H1 (cell line): ENCODE data around the gene IKZF1. TPM values are rescaled to one million over a fixed set of nuclear protein-coding genes. Genes with fewer than 3 reads are reported as not detected.

Experiments
- CTCF ChIA-PET: fragments of 300-600 bp; sonication (Branson Sonifier 250); formaldehyde crosslinking; loops from one replicate; lab custom pipeline; 2021; ENCODE audit not compliant: partially characterized antibody; lab: Charles Lee
- POLR2A ChIA-PET: fragments of 300-600 bp; sonication (Branson Sonifier 250); formaldehyde crosslinking; loops from one replicate; lab custom pipeline; 2021; ENCODE audit warnings: inconsistent platforms; ENCODE audit not compliant: partially characterized antibody; lab: Charles Lee
- DNase-seq, 2 experiments: peaks; one replicate each; pipeline versions ENCODE4 v3.0.0 to v3.0.0-alpha.2; 2010 to 2022; ENCODE audit warnings: low spot score in 2 of 2, low read depth in 1 of 2, mixed read lengths in 1 of 2
- FAIRE-seq: peaks from 2 replicates; lab custom pipeline; 2011; peaks lifted over from hg19 to GRCh38; lab: Jason Lieb, UNC
- H2AFZ ChIP-seq: 2 replicates; pipeline ENCODE4 v1.8.1; 2012; ENCODE audit warnings: low read length, inconsistent platforms
- H2AK5ac ChIP-seq: 2 replicates; pipeline ENCODE4 v1.6.1; 2013; ENCODE audit warnings: low read depth, low read length
- H2BK120ac ChIP-seq: replicated peaks from 2 replicates; pipeline ENCODE3; 2013; ENCODE audit warnings: low read depth, low read length, inconsistent platforms
- H2BK12ac ChIP-seq: 2 replicates; pipeline ENCODE4 v1.6.1; 2013; ENCODE audit warnings: low read depth, low read length
- H2BK15ac ChIP-seq: 2 replicates; pipeline ENCODE4 v1.6.1; 2013; ENCODE audit warnings: low read length
- H2BK20ac ChIP-seq: 2 replicates; pipeline ENCODE4 v1.6.1; 2013; ENCODE audit warnings: low read length
- H2BK5ac ChIP-seq: 2 replicates; pipeline ENCODE4 v1.6.1; 2013; ENCODE audit warnings: low read depth, low read length
- H3K14ac ChIP-seq: 2 replicates; pipeline ENCODE4 v1.6.1; 2013; ENCODE audit warnings: inconsistent platforms; ENCODE audit not compliant: insufficient read length
- H3K18ac ChIP-seq: 2 replicates; pipeline ENCODE4 v1.6.1; 2013; ENCODE audit warnings: low read length; ENCODE audit errors: extremely low read depth
- H3K23ac ChIP-seq: 2 replicates; pipeline ENCODE4 v1.6.1; 2013; ENCODE audit warnings: inconsistent platforms; ENCODE audit not compliant: insufficient read length
- H3K23me2 ChIP-seq: 2 replicates; pipeline ENCODE4 v1.6.1; 2013; ENCODE audit warnings: low read depth, low read length
- H3K27ac ChIP-seq: 2 replicates; pipeline ENCODE4 v1.6.1; 2011; ENCODE audit warnings: low read depth, low read length, inconsistent platforms
- H3K27me3 ChIP-seq, 4 experiments: replicated peaks in 1 of 4; 1 replicate in 1 of 4; 2 replicates in 3 of 4; pipeline versions ENCODE4 v1.6.1 to v1.8.1; 2011 to 2013; ENCODE audit warnings: low read length in 3 of 4, mild to moderate bottlenecking in 3 of 4, inconsistent platforms in 2 of 4, mixed read lengths in 2 of 4, moderate library complexity in 1 of 4; ENCODE audit not compliant: control insufficient read depth in 3 of 4, insufficient read depth in 3 of 4; ENCODE audit errors: extremely low read depth in 1 of 4
- H3K36me3 ChIP-seq, 4 experiments: 2 replicates each; pipeline versions ENCODE4 v1.6.1 to v1.8.1; 2011 to 2013; ENCODE audit warnings: mild to moderate bottlenecking in 4 of 4, low read length in 3 of 4, moderate library complexity in 2 of 4, control low read depth in 1 of 4, inconsistent platforms in 1 of 4; ENCODE audit not compliant: insufficient read depth in 4 of 4, control insufficient read depth in 2 of 4
- H3K4ac ChIP-seq: replicated peaks from 2 replicates; pipeline ENCODE3; 2013; ENCODE audit warnings: low read length, low read depth, mixed read lengths, inconsistent platforms; ENCODE audit not compliant: insufficient read length
- H3K4me1 ChIP-seq, 4 experiments: replicated peaks in 1 of 4; 1 replicate in 1 of 4; 2 replicates in 3 of 4; pipeline versions ENCODE4 v1.6.1 to v1.8.1; 2011 to 2013; ENCODE audit warnings: low read length in 3 of 4, inconsistent platforms in 2 of 4, mixed read lengths in 1 of 4; ENCODE audit not compliant: insufficient read depth in 4 of 4, control insufficient read depth in 3 of 4
- H3K4me2 ChIP-seq, 2 experiments: 2 replicates each; pipeline versions ENCODE4 v1.6.1 to v1.8.1; 2011 to 2013; ENCODE audit warnings: low read depth in 2 of 2, low read length in 2 of 2, control low read depth in 1 of 2, inconsistent platforms in 1 of 2, mild to moderate bottlenecking in 1 of 2; ENCODE audit not compliant: insufficient read depth in 1 of 2
- H3K4me3 ChIP-seq, 4 experiments: fragments of 200-600, 300-600 bp in 1 of 4; sonication (generic), shearing (Covaris generic), sonication (Bioruptor Twin) in 1 of 4; 2 replicates each; pipeline versions ENCODE4 v1.5.1 to v1.8.1; 2011 to 2016; ENCODE audit warnings: low read length in 4 of 4, low read depth in 3 of 4, control low read depth in 2 of 4, inconsistent platforms in 2 of 4, mild to moderate bottlenecking in 2 of 4, mixed read lengths in 1 of 4, moderate library complexity in 1 of 4; ENCODE audit not compliant: insufficient read depth in 2 of 4; ENCODE audit errors: extremely low read depth in 1 of 4
- H3K56ac ChIP-seq: replicated peaks from 2 replicates; pipeline ENCODE3; 2013; ENCODE audit warnings: low read depth, mild to moderate bottlenecking, mixed read lengths, low read length, inconsistent platforms; ENCODE audit not compliant: insufficient read length
- H3K79me1 ChIP-seq: 2 replicates; pipeline ENCODE4 v1.6.1; 2013; ENCODE audit warnings: low read depth, low read length, control low read depth
- H3K79me2 ChIP-seq, 2 experiments: 2 replicates each; pipeline versions ENCODE4 v1.6.1 to v1.8.1; 2012 to 2013; ENCODE audit warnings: low read length in 2 of 2, mild to moderate bottlenecking in 2 of 2, inconsistent platforms in 1 of 2; ENCODE audit not compliant: insufficient read depth in 2 of 2, control insufficient read depth in 1 of 2
- H3K9ac ChIP-seq, 4 experiments: replicated peaks in 1 of 4; 1 replicate in 1 of 4; 2 replicates in 3 of 4; pipeline versions ENCODE4 v1.6.1 to v1.8.1; 2011 to 2013; ENCODE audit warnings: low read depth in 3 of 4, low read length in 3 of 4, control low read depth in 2 of 4, mild to moderate bottlenecking in 2 of 4, moderate library complexity in 2 of 4, inconsistent platforms in 1 of 4; ENCODE audit errors: extremely low read depth in 1 of 4
- H3K9me3 ChIP-seq, 2 experiments: 2 replicates each; pipeline versions ENCODE4 v1.6.1 to v1.8.1; 2012 to 2013; ENCODE audit warnings: mild to moderate bottlenecking in 2 of 2, moderate library complexity in 2 of 2, control low read depth in 1 of 2, inconsistent platforms in 1 of 2, low read depth in 1 of 2, low read length in 1 of 2, mixed read lengths in 1 of 2; ENCODE audit not compliant: insufficient read depth in 2 of 2
- H4K20me1 ChIP-seq, 2 experiments: replicated peaks in 1 of 2; 2 replicates each; pipeline versions ENCODE3 to v1.8.1; 2011 to 2013; ENCODE audit warnings: inconsistent platforms in 2 of 2, low read length in 2 of 2, mild to moderate bottlenecking in 1 of 2; ENCODE audit not compliant: insufficient read depth in 2 of 2, control insufficient read depth in 1 of 2
- H4K5ac ChIP-seq: 2 replicates; pipeline ENCODE4 v1.6.1; 2013; ENCODE audit warnings: low read length, low read depth, mixed read lengths, inconsistent platforms; ENCODE audit not compliant: insufficient read length
- H4K8ac ChIP-seq: 2 replicates; pipeline ENCODE4 v1.8.0; 2013; ENCODE audit warnings: mild to moderate bottlenecking, moderate library complexity, low read length, inconsistent platforms; ENCODE audit not compliant: insufficient read depth; ENCODE audit errors: extremely low read depth
- H4K91ac ChIP-seq: replicated peaks from 2 replicates; pipeline ENCODE3; 2013; ENCODE audit warnings: low read length, mixed read lengths, inconsistent platforms; ENCODE audit not compliant: insufficient read length
- BACH1 ChIP-seq: IDR thresholded peaks from 2 replicates; pipeline ENCODE4 v1.6.1; 2012; ENCODE audit warnings: low read length, improper control_type of control experiment
- BCL11A ChIP-seq, 2 experiments: IDR thresholded peaks; one replicate each; pipeline ENCODE4 v1.6.1; 2011; ENCODE audit warnings: low read depth in 2 of 2, low read length in 2 of 2, mild to moderate bottlenecking in 2 of 2
- FOSL1 ChIP-seq: IDR thresholded peaks from 2 replicates; pipeline ENCODE4 v1.6.1; 2011; ENCODE audit warnings: mild to moderate bottlenecking, low read depth, low read length, moderate library complexity; ENCODE audit not compliant: insufficient read depth
- HDAC2 ChIP-seq, 2 experiments: fragments of 300-600 bp in 1 of 2; sonication (generic) in 1 of 2; IDR thresholded peaks; 2 replicates each; pipeline ENCODE4 v1.6.1; 2011 to 2012; ENCODE audit warnings: low read depth in 2 of 2, low read length in 2 of 2, mild to moderate bottlenecking in 2 of 2, moderate library complexity in 2 of 2, borderline replicate concordance in 1 of 2, inconsistent platforms in 1 of 2
- HDAC6 ChIP-seq: IDR thresholded peaks from one replicate; pipeline ENCODE4 v1.7.1; 2012; ENCODE audit warnings: low read depth, mild to moderate bottlenecking, inconsistent platforms, low read length, moderate library complexity
- KDM1A ChIP-seq: fragments of 200-600, 300-600 bp; sonication (generic); IDR thresholded peaks from 2 replicates; pipeline ENCODE4 v1.7.1; 2016; ENCODE audit warnings: mild to moderate bottlenecking, low read length, borderline replicate concordance
- KDM4A ChIP-seq: IDR thresholded peaks from one replicate; pipeline ENCODE4 v1.7.1; 2012; ENCODE audit warnings: low read depth, mild to moderate bottlenecking, moderate library complexity, low read length, inconsistent platforms; ENCODE audit not compliant: severe bottlenecking
- POLR2A ChIP-seq, 2 experiments: IDR thresholded peaks; 1 replicate in 1 of 2; 2 replicates in 1 of 2; pipeline ENCODE4 v1.6.1; 2011; ENCODE audit warnings: low read depth in 2 of 2, low read length in 2 of 2, mild to moderate bottlenecking in 2 of 2; ENCODE audit errors: control extremely low read depth in 1 of 2
- RBBP5 ChIP-seq: IDR thresholded peaks from 2 replicates; pipeline ENCODE4 v1.7.1; 2012; ENCODE audit warnings: low read depth, mild to moderate bottlenecking, inconsistent platforms, low read length, moderate library complexity, borderline replicate concordance
- SIN3A ChIP-seq, 2 experiments: IDR thresholded peaks in 1 of 2; conservative IDR thresholded peaks in 1 of 2; 2 replicates each; pipeline ENCODE4 v1.6.1; 2011 to 2012; ENCODE audit warnings: low read length in 2 of 2, improper control_type of control experiment in 1 of 2, low read depth in 1 of 2, mild to moderate bottlenecking in 1 of 2
- SIX5 ChIP-seq: IDR thresholded peaks from 2 replicates; pipeline ENCODE4 v1.6.1; 2011; ENCODE audit warnings: mild to moderate bottlenecking, low read depth, low read length
- TAF7 ChIP-seq: optimal IDR thresholded peaks from 2 replicates; pipeline ENCODE3; 2011; ENCODE audit warnings: low read depth, mild to moderate bottlenecking, inconsistent platforms, low read length, moderate library complexity, borderline replicate concordance
- TBP ChIP-seq: IDR thresholded peaks from 2 replicates; pipeline ENCODE4 v1.6.1; 2011; ENCODE audit warnings: low read depth, low read length, improper control_type of control experiment
- WGBS, 2 experiments: shearing (Covaris generic) in 1 of 2; methylation state at CpG; one replicate each; pipeline versions ENCODE4 v1.1.6 to v1.1.7; 2013 to 2015; ENCODE audit warnings: low lambda C conversion rate in 2 of 2, mixed read lengths in 2 of 2, inconsistent platforms in 1 of 2, low coverage in 1 of 2, missing lambda C conversion rate in 1 of 2; ENCODE audit not compliant: insufficient replicate concordance in 2 of 2, insufficient coverage in 1 of 2, insufficient read length in 1 of 2; ENCODE audit errors: extremely low coverage in 1 of 2, missing lambda C conversion rate in 1 of 2; 5-methylcytosine and 5-hydroxymethylcytosine counted together
- polyA plus RNA-seq, 7 experiments: library from polyadenylated mRNA; depleted of rRNA in 3 of 7; stranded (reverse) in 5 of 7; unstranded in 2 of 7; fragments of >200 nt in 5 of 7; fragments of 200-250 nt in 2 of 7; gene quantifications; 1 replicate in 5 of 7; 2 replicates in 1 of 7; 4 replicates in 1 of 7; pipeline versions ENCODE4 v1.2.1 to v1.2.3, GENCODE V29; 2011 to 2013; ENCODE audit warnings: missing spikeins in 2 of 7, mixed read lengths in 2 of 7
- total RNA-seq: library from RNA; stranded (reverse); fragmentation: NEBNext Ultra II Directional; extraction: Animal tissue kit (Norgen Biotek cat#: 25700); gene quantifications from 2 replicates; pipeline ENCODE4 v1.2.1, GENCODE V29; 2021

The IKZF1 gene
- total and polyA plus RNA-seq, 2 of the 8 experiments (the other 6 are each of a cell fraction or from before 2014, with no cell fraction given), result 0.74 to 1.5 TPM

- Histone ChIP-seq H3K4me3 (no peak overlapping the region), H3K23ac (no peak overlapping the region), H4K5ac (no peak overlapping the region), H3K9ac (no peak overlapping the region; a peak in 1 of 7 replicates), H3K79me2 (peaks cover 0 to 3% of the 10 kb centered on the region in 2 experiments; a peak in 2 of 4 replicates), H2BK15ac (no peak overlapping the region), H3K14ac (no peak overlapping the region), H3K4me2 (no peak overlapping the region), H3K23me2 (peaks cover 14% of the 10 kb centered on the region), H3K56ac (peak overlapping the region; percentile 79), H4K91ac (no peak overlapping the region), H3K27ac (no peak overlapping the region), H2AK5ac (0 out of 2 replicates have a peak overlapping the region, but pooled peaks have one; percentile 85), H3K4me1 (peaks cover 0 to 2% (median under 1%) of the 10 kb centered on the region in 4 experiments; a peak in 2 of 7 replicates), H3K27me3 (no peaks in the 10 kb centered on the region; a peak in 1 of 7 replicates), H3K79me1 (no peaks in the 10 kb centered on the region), H3K36me3 (no peaks in the 10 kb centered on the region; a peak in 1 of 8 replicates), H2BK120ac (no peak overlapping the region), H2BK12ac (no peak overlapping the region), H2BK20ac (no peak overlapping the region), H3K4ac (peak overlapping the region; percentile 57), H4K20me1 (peaks cover 0 to 14% of the 10 kb centered on the region in 2 experiments), H4K8ac (no peak overlapping the region), H3K9me3 (no peaks in the 10 kb centered on the region), H2AFZ (no peak overlapping the region), H2BK5ac (no peak overlapping the region), H3K18ac (no peak overlapping the region)
- DNase-seq, result no peak
- FAIRE-seq, result no peak
- ChIA-PET POLR2A (no interaction called here), CTCF (no interaction called here)
- WGBS, 2 experiments, result 91% methylated on average over 1 of the region's 1 CpG; no CpG with 5 or more reads in 1 of the 2 experiments
- TF ChIP-seq HDAC6 (no peak), TAF7 (no peak), FOSL1 (no peak), BACH1 (no peak), HDAC2 (IDR thresholded peaks at IDR 0.05; ENCODE audit: borderline replicate concordance in 1 of 2, low read depth in 2 of 2, low read length in 2 of 2) (no peak), BCL11A (IDR thresholded peaks at IDR 0.05; ENCODE audit: low read depth in 2 of 2, low read length in 2 of 2) (no peak), SIN3A (conservative IDR thresholded peaks at IDR 0.05 in 1 of 2, IDR thresholded peaks at IDR 0.05 in 1 of 2; ENCODE audit: low read depth in 1 of 2, low read length in 2 of 2) (no peak), SIX5 (no peak), POLR2A (IDR thresholded peaks at IDR 0.05; ENCODE audit: control extremely low read depth in 1 of 2, low read depth in 2 of 2, low read length in 2 of 2) (no peak), RBBP5 (no peak), KDM1A (no peak), TBP (no peak), KDM4A (no peak)
Measured at GRCh38 chr7:50334341-50334994, 30.0 kb downstream of the IKZF1 start.
